Measurements from ENCODE around the gene ANK3. TPM values are rescaled to one million over a fixed set of nuclear protein-coding genes. Genes with fewer than 3 reads are reported as not detected.

Gene ANK3
- total RNA-seq, 2 donors from 2014 or later, result 46.0 to 47.8 TPM

DNA sequence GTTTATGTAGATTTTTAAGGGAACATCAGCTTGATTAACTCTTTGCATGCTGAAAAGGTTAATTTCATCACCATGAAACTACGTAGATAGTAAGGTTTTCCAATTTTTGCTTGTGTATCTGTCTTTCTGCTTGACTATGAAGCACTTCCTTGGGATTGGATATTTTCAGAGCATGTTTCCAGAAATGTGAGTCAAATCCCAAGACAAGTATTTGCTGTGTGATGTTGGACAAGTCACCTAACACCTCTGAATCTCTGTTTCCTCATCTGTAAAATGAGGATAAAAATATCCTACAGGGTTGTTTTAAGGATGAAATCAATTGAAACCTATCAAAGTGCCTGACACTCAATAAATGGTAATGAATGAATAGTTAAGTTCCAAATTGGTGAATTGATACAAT, 42.4 kb downstream of the ANK3 start:
- WGBS, result 97% methylated on average over 1 of the region's 1 CpG
- Histone ChIP-seq H3K4me1 (replicated peaks) (no peaks in the 10 kb centered on the region), H3K36me3 (no peaks in the 10 kb centered on the region), H3K27me3 (replicated peaks; ENCODE audit: insufficient read depth) (no peaks in the 10 kb centered on the region), H3K9me3 (no peaks in the 10 kb centered on the region), H3K4me3 (no peak overlapping the region), H3K27ac (no peak overlapping the region)
- no peak for DNase-seq (ENCODE audit: low spot score)
- intact Hi-C loops (cut with DNase I), result no loop called here
- TF ChIP-seq CTCF (IDR thresholded peaks at IDR 0.05) (no peak), POLR2A (IDR thresholded peaks at IDR 0.05) (no peak), POLR2AphosphoS5 (IDR thresholded peaks at IDR 0.05) (no peak)

GRCh38 chr10:60346661-60347060, 43.0 kb downstream of the ANK3 start:
- H3K4me1 ChIP-seq (replicated peaks), result no peaks in the 10 kb centered on the region
- no peaks in the 10 kb centered on the region for H3K27me3 ChIP-seq (replicated peaks; ENCODE audit: insufficient read depth)
- WGBS, result 93% methylated on average over 1 of the region's 1 CpG
- no peak overlapping the region for H3K27ac ChIP-seq
- intact Hi-C loops (cut with DNase I), result no loop called here
- no peak overlapping the region for H3K4me3 ChIP-seq
- DNase-seq (ENCODE audit: low spot score), result no peak
- TF ChIP-seq CTCF (IDR thresholded peaks at IDR 0.05), result no peak
- TF ChIP-seq POLR2AphosphoS5 (IDR thresholded peaks at IDR 0.05), result no peak
- no peak for TF ChIP-seq POLR2A (IDR thresholded peaks at IDR 0.05)
- H3K9me3 ChIP-seq, result no peaks in the 10 kb centered on the region
- H3K36me3 ChIP-seq, result no peaks in the 10 kb centered on the region

DNA sequence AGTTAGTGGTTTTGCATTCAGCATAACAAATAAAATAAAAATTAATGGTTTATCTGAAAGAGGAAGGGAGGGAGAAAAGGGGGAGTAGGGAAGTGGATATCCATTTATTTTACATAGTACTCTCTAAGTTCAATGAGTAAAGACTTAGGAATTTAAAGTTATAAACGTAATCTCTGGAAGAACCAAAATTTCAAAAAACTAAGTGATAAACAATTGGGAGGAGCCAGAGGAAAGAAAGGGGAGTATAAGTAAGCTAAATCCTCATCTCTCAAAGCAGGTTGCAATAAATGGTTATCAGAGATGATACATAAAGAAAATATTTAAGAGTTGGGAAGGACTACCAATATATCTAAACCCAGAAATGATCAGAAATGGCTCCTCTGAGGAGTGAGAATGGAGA, 46.4 kb downstream of the ANK3 start:
- H3K27ac ChIP-seq, result no peak overlapping the region
- no peaks in the 10 kb centered on the region for H3K36me3 ChIP-seq
- no peak for TF ChIP-seq POLR2AphosphoS5 (IDR thresholded peaks at IDR 0.05)
- no peak for TF ChIP-seq CTCF (IDR thresholded peaks at IDR 0.05)
- TF ChIP-seq POLR2A (IDR thresholded peaks at IDR 0.05), result no peak
- H3K4me3 ChIP-seq, result no peak overlapping the region
- H3K9me3 ChIP-seq, result no peaks in the 10 kb centered on the region
- H3K4me1 ChIP-seq (replicated peaks), result no peaks in the 10 kb centered on the region
- no peak for DNase-seq (ENCODE audit: low spot score)
- H3K27me3 ChIP-seq (replicated peaks; ENCODE audit: insufficient read depth), result no peaks in the 10 kb centered on the region
- 91% methylated on average over 1 of the region's 1 CpG for WGBS
- intact Hi-C loops (cut with DNase I), result no loop called here

DNA sequence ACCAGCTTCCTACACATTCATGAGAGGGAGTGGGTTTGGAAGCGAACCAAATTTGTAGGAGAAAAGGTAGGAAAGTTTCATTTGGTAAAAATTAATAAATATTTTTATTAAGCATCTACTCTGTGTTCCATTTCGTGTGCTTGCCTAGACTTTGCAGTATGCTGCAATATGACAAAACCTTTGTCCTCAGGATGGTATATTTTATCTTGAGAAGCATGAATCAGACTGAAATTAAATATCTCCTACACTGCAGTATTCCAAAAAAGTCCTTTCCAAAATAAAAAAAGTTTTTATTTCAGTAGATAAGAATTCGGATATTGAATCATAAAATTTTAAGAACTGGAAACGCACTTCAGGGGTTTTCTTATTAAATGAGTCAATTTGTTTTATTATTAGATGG, 47.7 kb downstream of the ANK3 start:
- 75% methylated on average over 4 of the region's 4 CpGs for WGBS
- Histone ChIP-seq H3K27me3 (replicated peaks; ENCODE audit: insufficient read depth) (no peaks in the 10 kb centered on the region), H3K9me3 (no peaks in the 10 kb centered on the region), H3K27ac (no peak overlapping the region), H3K4me1 (replicated peaks) (no peaks in the 10 kb centered on the region), H3K36me3 (no peaks in the 10 kb centered on the region), H3K4me3 (no peak overlapping the region)
- no peak for TF ChIP-seq POLR2A (IDR thresholded peaks at IDR 0.05)
- no peak for TF ChIP-seq CTCF (IDR thresholded peaks at IDR 0.05)
- TF ChIP-seq POLR2AphosphoS5 (IDR thresholded peaks at IDR 0.05), result no peak
- intact Hi-C loops (cut with DNase I), result no loop called here
- DNase-seq (ENCODE audit: low spot score), result no peak

DNA sequence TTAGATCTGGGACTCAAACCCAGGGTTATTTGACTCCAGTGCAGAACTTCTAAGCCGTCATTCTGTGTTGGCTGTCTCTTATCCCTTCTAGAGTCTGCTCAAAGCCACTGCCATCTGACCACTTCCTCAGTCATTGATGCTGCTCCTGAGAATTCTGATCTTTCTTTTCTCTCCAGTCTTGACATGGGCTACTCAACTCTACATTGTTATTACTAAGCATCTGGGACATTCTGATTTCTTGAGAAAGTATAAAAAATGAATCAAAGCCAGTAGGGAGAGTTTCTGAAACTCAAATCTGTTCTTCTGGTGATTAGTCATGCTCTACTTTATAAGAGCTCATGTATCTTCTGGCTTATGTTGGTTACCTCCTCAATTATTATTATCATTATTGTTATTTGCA, 48.7 kb downstream of the ANK3 start:
- intact Hi-C loops (cut with DNase I), result no loop called here
- WGBS, result 86% methylated on average over 1 of the region's 1 CpG
- Histone ChIP-seq H3K4me1 (replicated peaks) (no peaks in the 10 kb centered on the region), H3K4me3 (no peak overlapping the region), H3K27ac (no peak overlapping the region), H3K9me3 (no peaks in the 10 kb centered on the region), H3K36me3 (no peaks in the 10 kb centered on the region), H3K27me3 (replicated peaks; ENCODE audit: insufficient read depth) (no peaks in the 10 kb centered on the region)
- TF ChIP-seq POLR2AphosphoS5 (IDR thresholded peaks at IDR 0.05) (no peak), CTCF (IDR thresholded peaks at IDR 0.05) (no peak), POLR2A (IDR thresholded peaks at IDR 0.05) (no peak)
- no peak for DNase-seq (ENCODE audit: low spot score)
